ENCODE measurements around the gene NKD1.
"Not testable (repeated sequence)": the region's sequence is repeated elsewhere in the genome, so short reads cannot be mapped to it uniquely, and the experiment has no call there.

Gene NKD1

DNA sequence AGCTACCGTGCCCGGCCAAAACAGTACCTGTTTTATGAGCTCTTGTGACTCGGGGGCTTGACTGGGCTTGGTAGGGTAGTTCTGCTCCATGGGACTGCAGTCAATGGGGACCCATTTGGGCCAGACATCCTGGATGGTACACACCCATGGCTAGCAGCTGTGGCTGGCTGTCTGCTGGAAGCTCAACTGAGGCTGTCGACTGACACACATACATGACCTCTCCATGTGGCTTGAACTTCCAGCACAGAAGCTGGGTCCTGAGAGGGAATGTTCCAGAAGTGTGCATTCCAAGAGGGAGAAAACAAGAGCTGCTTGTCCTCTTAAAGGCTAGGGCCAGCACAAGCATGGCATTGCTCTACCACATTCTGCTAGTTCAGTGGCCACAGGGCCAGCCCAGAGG lies 14.9 kb upstream of the NKD1 start:
- intact Hi-C loops (cut with DNase I) = no loop called here
- peak in 5 of 42 donors; percentile 4 to 31 (median 8) for DNase-seq

DNA sequence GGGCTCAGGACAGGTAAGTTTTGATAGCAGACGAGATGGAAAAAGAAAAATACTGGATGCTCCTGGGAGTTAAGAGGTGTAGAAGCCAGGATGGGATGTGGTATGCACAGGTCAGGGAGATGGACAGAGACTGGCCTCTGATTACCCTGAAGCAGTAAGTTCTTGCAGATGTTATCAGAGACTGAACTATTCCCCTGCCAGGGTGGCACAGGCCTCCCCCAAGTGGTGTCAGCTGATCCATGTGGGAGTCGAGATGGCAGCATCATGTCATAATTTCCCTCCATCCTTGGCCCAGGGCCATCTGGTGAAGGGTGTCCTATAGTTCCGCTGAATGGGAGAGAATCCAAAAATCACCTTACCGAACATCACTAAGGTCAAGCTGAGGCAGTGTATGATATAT lies 14.1 kb upstream of the NKD1 start:
- peak in 6 of 42 donors; percentile 7 to 41 (median 14) for DNase-seq
- intact Hi-C loops (cut with DNase I) = no loop called here

- intact Hi-C loops (cut with DNase I) = no loop called here
- DNase-seq = peak in 6 of 42 donors; percentile 1 to 29 (median 9)
These were observed 13.6 kb upstream of the NKD1 start for GRCh38 chr16:50534556-50534955.

GRCh38 chr16:50534958-50535357 lies 13.2 kb upstream of the NKD1 start:
- peak in 3 of 42 donors; percentile 3 to 4 (median 3) for DNase-seq
- intact Hi-C loops (cut with DNase I) = no loop called here

DNA sequence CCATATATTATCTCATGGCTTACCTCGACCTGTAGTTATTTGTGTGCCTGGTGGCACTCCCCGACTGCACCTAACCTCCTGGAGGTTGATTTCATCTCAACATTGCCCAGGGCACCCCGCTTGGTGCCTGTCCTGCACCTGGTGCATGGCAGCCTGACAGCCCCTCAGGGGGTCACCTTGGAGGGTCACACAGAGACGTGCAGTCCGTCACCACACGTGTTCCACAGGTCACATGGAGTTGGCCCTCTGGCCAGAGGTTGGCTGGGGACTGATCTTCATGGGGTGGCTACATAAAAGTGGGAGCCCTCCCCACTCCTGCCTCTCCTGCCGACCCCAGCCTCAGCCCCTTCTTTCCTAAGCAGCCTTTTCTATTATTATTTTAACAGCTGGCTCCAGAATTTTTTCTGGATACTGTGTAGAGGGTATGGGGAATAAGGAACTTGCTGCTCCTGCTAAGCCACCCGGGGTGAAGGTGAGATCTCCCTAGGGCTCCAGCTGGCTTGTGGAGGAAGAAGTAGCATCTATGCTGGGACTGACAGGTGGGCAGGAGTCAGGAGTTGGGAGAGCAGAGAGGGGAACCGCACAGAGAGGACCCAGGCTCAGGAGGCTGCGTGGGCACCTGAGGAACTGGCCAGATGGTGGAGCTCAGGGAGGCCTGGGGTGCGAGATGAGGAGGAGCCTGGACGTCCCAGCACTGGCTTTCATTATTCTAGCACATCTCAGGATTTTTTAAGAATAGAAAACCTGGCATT lies 12.5 kb upstream of the NKD1 start:
- DNase-seq = peak in 6 of 42 donors; percentile 3 to 30 (median 13)
- intact Hi-C loops (cut with DNase I) = no loop called here

DNA sequence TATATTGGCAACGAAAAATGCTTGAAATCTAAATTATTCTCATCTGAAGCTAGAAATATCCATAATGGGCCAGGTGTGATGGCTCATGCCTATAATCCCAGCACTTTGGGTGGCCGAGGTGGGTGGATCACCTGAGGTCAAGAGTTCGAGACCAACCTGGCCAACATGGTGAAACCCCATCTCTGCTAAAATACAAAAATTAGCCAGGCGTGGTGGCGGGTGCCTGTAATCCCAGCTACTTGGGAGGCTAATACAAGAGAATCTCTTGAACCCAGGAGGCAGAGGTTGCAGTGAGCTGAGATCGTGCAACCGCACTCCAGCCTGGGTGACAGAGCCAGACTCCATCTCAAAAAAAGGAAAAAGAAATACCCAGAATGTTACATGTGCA lies 11.9 kb upstream of the NKD1 start:
- DNase-seq = peak in 3 of 42 donors; percentile 3 to 12 (median 4)
- intact Hi-C loops (cut with DNase I) = not testable (repeated sequence)

DNA sequence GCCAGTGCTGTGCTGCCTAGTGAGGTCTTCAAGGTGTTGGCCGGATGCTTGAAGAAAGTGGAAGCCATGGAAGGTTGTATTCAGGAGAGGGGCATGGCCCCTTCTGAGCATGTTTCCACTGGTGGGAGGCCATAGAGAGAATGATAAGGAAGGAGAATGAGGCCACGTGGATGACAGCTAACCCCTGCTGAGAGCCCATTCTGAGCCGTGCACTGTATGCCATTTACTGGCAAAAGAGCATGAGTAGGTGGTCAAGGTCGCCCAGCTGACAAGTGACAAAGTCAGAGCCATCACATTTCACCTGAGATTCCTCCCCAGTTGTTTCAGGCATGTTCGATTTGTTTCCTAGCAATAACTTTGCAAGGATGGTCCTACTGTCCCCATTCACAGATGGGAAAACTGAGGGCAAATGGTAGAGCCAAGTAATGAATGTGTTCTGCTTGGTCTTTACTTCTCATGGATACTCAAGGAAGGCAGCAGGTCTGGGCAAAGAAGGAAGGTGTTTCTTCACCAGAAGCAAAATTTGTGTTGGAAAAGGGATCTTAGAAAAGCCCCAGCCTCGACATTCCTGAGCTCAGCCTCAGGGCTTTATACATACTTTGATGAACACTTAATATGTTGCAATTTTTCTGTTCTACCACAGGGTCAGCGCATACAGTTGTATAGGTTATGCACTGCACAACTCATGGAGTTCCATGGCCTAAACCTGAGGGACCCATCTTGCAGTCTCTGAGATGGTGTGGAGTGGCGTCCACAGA lies 10.5 kb upstream of the NKD1 start:
- intact Hi-C loops (cut with DNase I) = no loop called here

DNA sequence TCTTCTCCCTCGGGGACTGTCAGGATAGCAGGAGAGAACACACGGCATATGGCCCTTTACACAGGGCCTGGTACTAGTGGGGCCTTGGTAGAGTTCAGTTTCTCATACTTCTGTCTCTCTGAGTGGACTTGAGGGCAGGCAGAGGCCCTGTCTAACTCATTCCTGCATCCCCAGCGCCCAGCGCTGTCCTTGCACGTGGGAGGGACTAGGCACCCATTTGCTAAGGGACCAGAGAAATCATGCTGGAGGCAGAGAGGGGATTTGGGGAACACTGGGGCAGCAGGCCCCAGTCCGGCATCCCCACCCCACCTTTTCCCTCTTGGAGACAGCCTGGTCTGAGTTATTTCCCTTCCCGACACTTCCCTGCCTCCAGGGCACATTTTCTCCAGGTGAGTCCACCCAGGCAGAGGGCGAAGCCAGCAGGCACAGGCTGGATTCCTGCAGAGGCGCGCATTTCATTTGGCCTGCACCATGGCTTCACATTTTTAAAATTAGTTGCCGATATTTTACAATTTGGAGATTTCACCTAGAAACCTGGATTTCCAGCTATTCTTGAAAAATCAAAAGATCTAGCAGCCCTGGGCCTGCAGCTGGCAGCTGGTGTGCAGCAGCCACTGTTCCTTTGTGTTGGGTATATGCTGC lies 9.7 kb upstream of the NKD1 start:
- intact Hi-C loops (cut with DNase I) = no loop called here
- peak in 1 of 42 donors; percentile 11 for DNase-seq

More for the DNA sequence above, 10.5 kb upstream of the NKD1 start:
- DNase-seq = peak in 2 of 42 donors; percentile 4 to 13

DNA sequence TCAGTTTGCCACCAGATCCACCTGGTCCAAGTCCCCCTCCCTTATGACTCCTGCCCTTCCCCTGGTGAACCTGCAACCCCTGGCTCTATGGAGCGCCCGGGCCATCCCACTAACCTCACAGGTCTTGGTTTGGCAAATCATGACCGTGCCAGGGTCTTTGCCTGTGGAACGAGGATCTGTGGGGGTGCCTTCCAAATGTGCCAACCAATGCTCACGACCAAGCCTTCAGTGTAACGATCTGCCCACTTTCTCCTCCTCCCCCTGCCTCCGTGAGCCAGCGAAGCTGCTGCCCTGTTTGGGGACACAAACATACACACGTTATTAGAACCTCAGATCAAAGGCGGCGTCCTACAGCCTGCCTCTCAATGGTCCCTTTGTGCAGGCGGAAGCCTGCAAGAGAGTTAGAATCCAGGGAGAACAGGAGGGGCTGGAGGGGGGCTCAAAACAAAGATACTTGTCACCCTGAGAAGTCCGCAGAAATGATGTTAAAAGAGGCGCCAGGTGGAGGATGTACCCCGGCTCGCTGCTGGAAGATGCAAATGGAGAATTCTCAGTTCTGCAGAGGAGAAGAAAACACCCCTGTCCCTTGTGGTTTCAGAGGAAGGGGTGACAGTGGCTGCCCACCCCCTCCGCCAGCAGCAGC lies 9.0 kb upstream of the NKD1 start:
- peak in 3 of 42 donors; percentile 5 to 27 (median 16) for DNase-seq
- intact Hi-C loops (cut with DNase I) = no loop called here

DNA sequence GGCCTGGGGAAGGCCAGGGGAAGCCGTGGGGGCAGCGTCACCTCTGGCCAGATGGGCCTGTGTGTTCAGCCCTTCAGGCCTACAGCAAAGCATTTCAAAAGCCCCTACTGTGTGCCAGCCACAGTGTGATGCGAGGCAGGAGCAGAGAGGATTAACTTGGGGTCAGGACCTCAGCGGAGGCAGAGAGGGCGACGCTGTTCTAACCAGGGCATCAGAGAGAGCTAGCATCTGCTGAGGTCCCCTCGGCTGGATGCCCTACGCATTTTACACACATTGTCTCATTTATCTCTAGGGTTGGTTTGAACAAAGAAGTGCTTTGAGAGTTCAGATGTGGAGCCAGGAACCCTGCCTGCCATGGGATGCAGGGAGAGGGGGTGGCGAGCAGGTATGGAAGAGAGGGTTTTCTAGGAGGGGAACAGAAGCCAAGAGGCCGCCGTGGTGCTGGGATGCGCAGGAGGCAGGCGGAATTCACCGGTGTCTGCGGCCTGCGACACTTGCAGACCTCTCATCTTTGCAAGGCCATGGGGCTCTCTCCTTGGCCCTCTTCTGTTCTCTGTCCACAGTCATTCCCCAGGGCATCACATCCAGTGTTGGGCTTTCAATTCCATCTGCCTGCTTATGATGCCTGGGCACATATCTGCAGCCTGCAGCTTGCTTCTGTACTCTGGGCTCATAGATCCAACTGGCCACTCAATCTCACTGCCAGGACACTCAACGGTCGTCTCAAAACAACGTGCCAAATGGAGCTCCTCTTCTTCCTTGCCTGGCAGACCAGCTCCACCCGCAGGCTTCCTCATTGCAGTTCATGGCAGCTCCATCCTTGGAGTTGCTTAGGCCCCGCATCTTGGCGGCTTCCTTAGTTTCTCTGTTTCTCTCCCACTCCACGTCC lies 8.1 kb upstream of the NKD1 start:
- peak in 34 of 42 donors; percentile 28 to 82 (median 58) for DNase-seq
- intact Hi-C loops (cut with DNase I) = no loop called here

DNA sequence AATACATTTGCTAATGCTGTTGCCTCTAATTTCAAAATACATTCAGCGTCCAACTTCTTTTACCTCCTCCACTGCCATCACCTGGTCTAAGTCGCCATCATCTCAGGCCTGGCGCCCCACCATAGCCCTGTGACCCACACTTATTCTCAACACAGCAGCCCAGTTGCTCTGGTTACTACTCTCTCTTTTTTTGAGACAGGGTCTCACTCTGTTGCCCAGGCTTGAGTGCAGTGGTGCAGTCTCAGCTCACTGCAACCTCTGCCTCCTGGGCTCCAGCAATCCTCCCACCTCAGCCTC lies 7.5 kb upstream of the NKD1 start:
- intact Hi-C loops (cut with DNase I) = no loop called here
- no peak for DNase-seq

DNA sequence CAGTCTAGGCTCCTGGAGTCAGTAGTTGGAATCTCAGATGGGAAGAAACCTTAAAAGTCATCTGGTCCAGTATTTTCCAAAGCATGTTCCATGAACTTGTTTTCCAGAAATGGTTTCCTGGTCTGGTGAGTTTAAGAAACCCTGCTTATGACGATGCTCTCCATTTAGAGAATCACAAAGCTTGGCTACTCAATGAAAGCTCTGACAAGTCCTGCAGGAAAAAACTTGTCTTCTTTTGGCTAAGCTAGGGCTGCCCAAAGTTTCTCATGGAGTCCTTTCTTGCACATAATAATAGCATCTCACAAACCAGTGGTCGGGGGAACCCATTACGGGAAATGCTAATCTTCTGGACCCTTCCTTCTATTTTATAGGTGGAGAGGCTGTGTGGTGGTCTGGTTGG lies 5.5 kb upstream of the NKD1 start:
- intact Hi-C loops (cut with DNase I) = no loop called here
- DNase-seq = no peak

GRCh38 chr16:50546125-50546524 lies 2.1 kb upstream of the NKD1 start:
- intact Hi-C loops (cut with DNase I) = no loop called here
- DNase-seq = no peak

DNA sequence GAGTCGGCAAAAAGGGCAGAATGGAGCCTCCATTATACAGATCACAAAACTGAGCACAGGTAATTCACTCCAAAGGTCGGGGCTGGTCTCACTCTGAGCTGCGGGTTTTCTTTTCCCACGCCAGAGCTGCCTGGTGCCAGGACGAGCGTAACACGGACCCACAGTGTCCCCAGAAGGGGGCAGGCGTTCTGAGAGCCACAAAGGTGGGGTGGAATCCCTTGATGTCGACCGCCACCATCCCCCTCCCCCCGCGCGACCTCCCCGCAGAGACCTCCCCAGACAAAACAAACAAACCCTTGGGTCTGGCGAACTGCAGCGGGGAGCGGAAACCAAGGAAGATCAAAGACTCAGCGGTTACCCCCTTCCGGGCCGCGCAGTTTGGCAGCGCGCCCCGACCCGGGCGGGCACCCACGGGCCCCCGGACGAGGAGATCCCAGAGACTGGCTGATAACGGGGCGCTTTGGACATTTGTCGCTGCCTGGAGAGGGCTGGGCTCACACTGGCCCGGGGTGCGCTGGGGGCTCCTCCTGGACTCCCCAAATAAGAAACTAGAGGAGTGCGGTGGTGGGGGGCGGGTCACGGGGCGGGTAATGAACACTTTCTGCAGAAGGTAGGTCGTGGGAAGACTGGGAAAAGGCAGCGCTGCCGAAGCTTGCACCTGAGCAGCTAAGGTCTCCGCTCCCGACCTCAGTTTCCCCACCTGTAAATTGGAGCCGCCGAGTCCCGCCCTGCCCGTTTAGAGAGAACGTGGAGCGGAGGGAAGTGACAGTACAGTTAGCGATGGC lies 664 bp upstream of the NKD1 start:
- DNase-seq = peak in 33 of 42 donors; percentile 15 to 69 (median 42)
- intact Hi-C loops (cut with DNase I) = no loop called here

GRCh38 chr16:50548909-50549560 lies 839 bp downstream of the NKD1 start:
- no peak for DNase-seq
- intact Hi-C loops (cut with DNase I) = no loop called here

DNA sequence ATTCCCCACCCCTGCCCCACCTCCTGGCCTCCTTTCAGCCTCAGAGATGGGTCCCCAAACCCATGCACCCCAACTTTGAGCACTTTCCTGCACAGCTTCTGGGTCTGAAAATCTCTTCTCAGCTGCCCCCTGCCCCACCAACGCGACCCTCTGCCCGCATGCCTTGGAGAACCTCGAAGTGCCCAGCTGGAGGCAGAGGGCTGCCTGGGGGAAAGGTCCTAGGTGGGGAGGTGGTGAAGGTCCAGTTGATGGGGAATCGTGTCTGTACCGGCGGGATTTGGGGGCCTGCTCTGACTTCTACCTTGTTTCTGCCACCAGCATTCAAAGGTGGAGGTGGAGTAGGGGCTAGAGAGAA lies 1.3 kb downstream of the NKD1 start:
- no peak for DNase-seq
- intact Hi-C loops (cut with DNase I) = no loop called here

DNA sequence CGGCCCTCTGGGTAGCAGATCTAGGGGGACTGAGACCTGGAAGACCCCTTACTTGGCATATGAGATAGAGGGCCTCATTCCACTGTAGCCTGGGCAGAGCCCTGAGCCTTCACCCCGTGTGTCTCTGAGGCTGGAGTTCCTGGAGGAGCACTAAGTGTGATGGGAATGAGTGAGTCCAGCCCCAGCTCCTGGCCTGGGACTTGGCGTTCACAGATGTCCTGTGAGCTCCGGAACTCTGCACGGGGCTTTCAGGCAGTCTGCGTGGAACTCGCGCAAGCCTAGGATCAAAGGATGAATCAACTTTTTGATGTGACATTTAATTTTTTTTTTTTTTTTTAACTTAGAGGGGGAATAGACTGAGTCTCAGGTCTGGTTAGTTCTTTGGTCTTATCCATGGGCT lies 1.8 kb downstream of the NKD1 start:
- intact Hi-C loops (cut with DNase I) = no loop called here

More for the DNA sequence above, 1.8 kb downstream of the NKD1 start:
- peak in 3 of 42 donors; percentile 15 to 18 (median 15) for DNase-seq
